ENCODE results near the gene LONP1.

- no peak for TF ChIP-seq CTCF (IDR thresholded peaks at IDR 0.05)
- TF ChIP-seq POLR2A (IDR thresholded peaks at IDR 0.05): no peak
These were observed 47.1 kb downstream of the LONP1 start for GRCh38 chr19:5672708-5673459.

Measured in uterus (tissue), 2 donors.